ENCODE results near the gene TMEM14A. TPM values are rescaled to one million over a fixed set of nuclear protein-coding genes. Genes with fewer than 3 reads are reported as not detected.
"Not testable (repeated sequence)": the region's sequence is repeated elsewhere in the genome, so short reads cannot be mapped to it uniquely, and the experiment has no call there.

The TMEM14A gene
- total RNA-seq, 4 donors from 2014 or later = 6.2 to 9.3 (median 8.5) TPM

- no peak for DNase-seq (ENCODE audit: low spot score in 2 of 2)
- WGBS, 2 donors = 62 to 67% methylated on average over 3 of the region's 3 CpGs
- no peak for TF ChIP-seq POLR2A (IDR thresholded peaks at IDR 0.05)
- TF ChIP-seq CTCF (IDR thresholded peaks at IDR 0.05) = no peak
- H3K4me3 ChIP-seq (ENCODE audit: low read depth, poor library complexity, severe bottlenecking) = no peak overlapping the region
- intact Hi-C loops (cut with DNase I; ENCODE audit: low total_unique reads) = no loop called here
Observed at GRCh38 chr6:52650941-52651340, 20.0 kb upstream of the TMEM14A start.

- no peak overlapping the region for H3K4me3 ChIP-seq (ENCODE audit: low read depth, poor library complexity, severe bottlenecking)
- no peak for DNase-seq (ENCODE audit: low spot score in 2 of 2)
- intact Hi-C loops (cut with DNase I; ENCODE audit: low total_unique reads) = no loop called here
- no peak for TF ChIP-seq POLR2A (IDR thresholded peaks at IDR 0.05)
- TF ChIP-seq CTCF (IDR thresholded peaks at IDR 0.05) = no peak
Observed at GRCh38 chr6:52653151-52653550, 17.8 kb upstream of the TMEM14A start.

GRCh38 chr6:52654007-52654406, 16.9 kb upstream of the TMEM14A start:
- intact Hi-C loops (cut with DNase I; ENCODE audit: low total_unique reads) = no loop called here
- TF ChIP-seq CTCF (IDR thresholded peaks at IDR 0.05) (no peak), POLR2A (IDR thresholded peaks at IDR 0.05) (no peak)
- 92 to 93% methylated on average over 1 of the region's 1 CpG for WGBS, 2 donors
- H3K4me3 ChIP-seq (ENCODE audit: low read depth, poor library complexity, severe bottlenecking) = no peak overlapping the region
- DNase-seq (ENCODE audit: low spot score in 2 of 2) = no peak

GRCh38 chr6:52654592-52654991, 16.3 kb upstream of the TMEM14A start:
- no peak overlapping the region for H3K4me3 ChIP-seq (ENCODE audit: low read depth, poor library complexity, severe bottlenecking)
- DNase-seq (ENCODE audit: low spot score in 2 of 2) = no peak
- no peak for TF ChIP-seq CTCF (IDR thresholded peaks at IDR 0.05)
- 90 to 92% methylated on average over 4 of the region's 4 CpGs for WGBS, 2 donors
- intact Hi-C loops (cut with DNase I; ENCODE audit: low total_unique reads) = no loop called here

GRCh38 chr6:52655941-52656340, 15.0 kb upstream of the TMEM14A start:
- DNase-seq (ENCODE audit: low spot score in 2 of 2); intact Hi-C loops (cut with DNase I; ENCODE audit: low total_unique reads); H3K4me3 ChIP-seq (ENCODE audit: low read depth, poor library complexity, severe bottlenecking): not testable (repeated sequence)
- 98% methylated on average over 8 of the region's 33 CpGs; no CpG with 5 or more reads in 1 of the 2 donors for WGBS, 2 donors

GRCh38 chr6:52657870-52658269, 13.0 kb upstream of the TMEM14A start:
- DNase-seq (ENCODE audit: low spot score in 2 of 2) = no peak
- no peak for TF ChIP-seq POLR2A (IDR thresholded peaks at IDR 0.05)
- TF ChIP-seq CTCF (IDR thresholded peaks at IDR 0.05) = no peak
- no peak overlapping the region for H3K4me3 ChIP-seq (ENCODE audit: low read depth, poor library complexity, severe bottlenecking)
- intact Hi-C loops (cut with DNase I; ENCODE audit: low total_unique reads) = no loop called here
- 87 to 90% methylated on average over 4 of the region's 4 CpGs for WGBS, 2 donors
